ENCODE measurements around the gene TET2. TPM values are rescaled to one million over a fixed set of nuclear protein-coding genes. Genes with fewer than 3 reads are reported as not detected.

TET2 gene
- total RNA-seq, 2 experiments from 2014 or later, result 0.19 TPM; not detected in 1

DNA sequence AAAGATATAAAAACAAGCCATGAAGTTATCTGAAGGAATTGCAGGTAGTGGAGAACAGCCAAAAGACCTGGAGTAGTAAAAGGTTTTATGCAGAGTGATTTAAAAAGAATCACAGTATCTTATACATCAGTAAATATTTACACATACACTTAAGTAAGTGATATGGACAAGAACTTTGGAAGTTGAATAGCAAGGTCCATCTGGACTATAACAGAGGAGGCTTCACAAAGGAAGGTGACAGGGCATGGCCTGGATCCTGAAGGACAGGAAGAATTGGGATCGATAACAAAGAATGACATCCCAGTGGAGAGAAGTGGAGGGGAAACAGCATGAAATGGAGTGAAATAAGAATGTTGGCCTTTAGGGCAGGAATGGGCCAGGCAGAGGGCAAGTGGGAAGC is 46.2 kb downstream of the TET2 start:
- POLR2A ChIA-PET, result interaction anchor here (0.6 kb wide), 1 partner anchor 20 kb away, joined by 6 read pairs; no protein-coding TSS in a partner anchor
- Histone ChIP-seq H4K20me1 (ENCODE audit: insufficient read depth, low read length) (no peaks in the 10 kb centered on the region), H3K4me2 (ENCODE audit: low read length) (no peak overlapping the region), H3K9me3 (ENCODE audit: low read length) (no peaks in the 10 kb centered on the region), H3K9me2 (ENCODE audit: insufficient read depth, low read length) (no peaks in the 10 kb centered on the region), H3K4me1 (ENCODE audit: insufficient read depth, low read length, poor library complexity, severe bottlenecking) (no peaks in the 10 kb centered on the region), H3K4me3 (ENCODE audit: low read depth, low read length, poor library complexity, severe bottlenecking) (no peak overlapping the region), H3K36me3 (ENCODE audit: insufficient read depth, low read length) (no peaks in the 10 kb centered on the region), H3K27ac (ENCODE audit: low read depth, low read length, poor library complexity, severe bottlenecking) (no peak overlapping the region), H3K79me2 (ENCODE audit: insufficient read depth, low read depth, low read length) (no peaks in the 10 kb centered on the region), H2AFZ (ENCODE audit: low read length) (no peak overlapping the region)
- CTCF ChIA-PET (ENCODE audit: unreplicated experiment), result no interaction called here
- no TSS peak for BruUV-seq (replicated peaks)
- intact Hi-C loops (cut with micrococcal nuclease; ENCODE audit: unreplicated experiment), result no loop called here
- DNase-seq (ENCODE audit: low spot score), result no peak
- TF ChIP-seq CTCF (conservative IDR thresholded peaks at IDR 0.05; ENCODE audit: low read length), result no peak
- no peak for TF ChIP-seq EZH2phosphoT487 (IDR thresholded peaks at IDR 0.05; ENCODE audit: borderline replicate concordance, low read depth, low read length)

GRCh38 chr4:105193536-105193935 is 46.9 kb downstream of the TET2 start:
- POLR2A ChIA-PET, result interaction anchor here (0.7 kb wide), 1 partner anchor 31 kb away, joined by 4 read pairs; no protein-coding TSS in a partner anchor
- H3K4me3 ChIP-seq (ENCODE audit: low read depth, low read length, poor library complexity, severe bottlenecking), result no peak overlapping the region
- H4K20me1 ChIP-seq (ENCODE audit: insufficient read depth, low read length), result no peaks in the 10 kb centered on the region
- intact Hi-C loops (cut with micrococcal nuclease; ENCODE audit: unreplicated experiment), result no loop called here
- CTCF ChIA-PET (ENCODE audit: unreplicated experiment), result no interaction called here
- H3K79me2 ChIP-seq (ENCODE audit: insufficient read depth, low read depth, low read length), result no peaks in the 10 kb centered on the region
- no TSS peak for BruUV-seq (replicated peaks)
- no peaks in the 10 kb centered on the region for H3K36me3 ChIP-seq (ENCODE audit: insufficient read depth, low read length)
- H3K4me1 ChIP-seq (ENCODE audit: insufficient read depth, low read length, poor library complexity, severe bottlenecking), result no peaks in the 10 kb centered on the region
- no peak for DNase-seq (ENCODE audit: low spot score)
- H2AFZ ChIP-seq (ENCODE audit: low read length), result no peak overlapping the region
- H3K9me2 ChIP-seq (ENCODE audit: insufficient read depth, low read length), result no peaks in the 10 kb centered on the region
- TF ChIP-seq EZH2phosphoT487 (IDR thresholded peaks at IDR 0.05; ENCODE audit: borderline replicate concordance, low read depth, low read length) (no peak), CTCF (conservative IDR thresholded peaks at IDR 0.05; ENCODE audit: low read length) (no peak)
- no peak overlapping the region for H3K27ac ChIP-seq (ENCODE audit: low read depth, low read length, poor library complexity, severe bottlenecking)
- H3K4me2 ChIP-seq (ENCODE audit: low read length), result no peak overlapping the region
- H3K9me3 ChIP-seq (ENCODE audit: low read length), result no peaks in the 10 kb centered on the region

GRCh38 chr4:105194328-105195231 is 47.9 kb downstream of the TET2 start:
- intact Hi-C loops (cut with micrococcal nuclease; ENCODE audit: unreplicated experiment), result no loop called here
- H3K36me3 ChIP-seq (ENCODE audit: insufficient read depth, low read length), result no peaks in the 10 kb centered on the region
- TF ChIP-seq EZH2phosphoT487 (IDR thresholded peaks at IDR 0.05; ENCODE audit: borderline replicate concordance, low read depth, low read length) (no peak), CTCF (conservative IDR thresholded peaks at IDR 0.05; ENCODE audit: low read length) (no peak)
- H3K9me3 ChIP-seq (ENCODE audit: low read length), result no peaks in the 10 kb centered on the region
- H3K27ac ChIP-seq (ENCODE audit: low read depth, low read length, poor library complexity, severe bottlenecking), result no peak overlapping the region
- DNase-seq (ENCODE audit: low spot score), result no peak
- H2AFZ ChIP-seq (ENCODE audit: low read length), result no peak overlapping the region
- H3K9me2 ChIP-seq (ENCODE audit: insufficient read depth, low read length), result no peaks in the 10 kb centered on the region
- no peaks in the 10 kb centered on the region for H3K4me1 ChIP-seq (ENCODE audit: insufficient read depth, low read length, poor library complexity, severe bottlenecking)
- no peaks in the 10 kb centered on the region for H4K20me1 ChIP-seq (ENCODE audit: insufficient read depth, low read length)
- no peak overlapping the region for H3K4me3 ChIP-seq (ENCODE audit: low read depth, low read length, poor library complexity, severe bottlenecking)
- CTCF ChIA-PET (ENCODE audit: unreplicated experiment), result no interaction called here
- BruUV-seq (replicated peaks), result no TSS peak
- H3K4me2 ChIP-seq (ENCODE audit: low read length), result no peak overlapping the region
- H3K79me2 ChIP-seq (ENCODE audit: insufficient read depth, low read depth, low read length), result no peaks in the 10 kb centered on the region
- POLR2A ChIA-PET, result no interaction called here
